T-cell (primary cell): Measurements from ENCODE around the gene MCF2L2. TPM values are rescaled to one million over a fixed set of nuclear protein-coding genes. Genes with fewer than 3 reads are reported as not detected.

Source experiments
- ATAC-seq, 4 experiments: fragments of 200-7000 bp in 3 of 4; fragments of 150-1000 bp in 1 of 4; cut with Tn5 transposase; replicated peaks in 1 of 4; 1 replicate in 3 of 4; 2 replicates in 1 of 4; pipeline ENCODE4 v1.10.0; 2021; ENCODE audit warnings: moderate library complexity in 3 of 4, mild to moderate bottlenecking in 2 of 4, moderate number of reproducible peaks in 1 of 4
- CTCF ChIA-PET, 2 donors: fragments of 300-600 bp; sonication (Branson Sonifier 250); formaldehyde crosslinking; loops; one replicate each; lab custom pipeline; 2022; ENCODE audit warnings: antibody characterized with exemption in 2 of 2; lab: Charles Lee
- POLR2A ChIA-PET, 2 donors: fragments of 300-600 bp; sonication (Branson Sonifier 250); formaldehyde crosslinking; loops; one replicate each; lab custom pipeline; 2022; ENCODE audit warnings: antibody characterized with exemption in 2 of 2; lab: Charles Lee
- DNase-seq, 35 experiments: peaks; one replicate each; pipeline versions ENCODE4 v3.0.0 to v3.0.0-alpha.2; 2013 to 2023
- H3K27ac ChIP-seq: one replicate; pipeline ENCODE4 v1.5.1; 2013; ENCODE audit warnings: low read length
- H3K27me3 ChIP-seq, 2 experiments: replicated peaks in 1 of 2; 1 replicate in 1 of 2; 2 replicates in 1 of 2; pipeline versions ENCODE4 v1.6.1 to v1.7.0; 2013; ENCODE audit warnings: low read length in 1 of 2, mixed read lengths in 1 of 2; ENCODE audit not compliant: control insufficient read depth in 2 of 2, insufficient read depth in 2 of 2; ENCODE audit errors: extremely low read depth in 1 of 2
- H3K36me3 ChIP-seq, 2 donors: 1 replicate in 1 of 2; 2 replicates in 1 of 2; pipeline versions ENCODE4 v1.6.1 to v1.7.0; 2013; ENCODE audit warnings: low read length in 1 of 2; ENCODE audit not compliant: control insufficient read depth in 2 of 2, insufficient read depth in 1 of 2; ENCODE audit errors: extremely low read depth in 1 of 2
- H3K4me1 ChIP-seq, 2 experiments: 1 replicate in 1 of 2; 2 replicates in 1 of 2; pipeline versions ENCODE4 v1.6.1 to v1.7.0; 2013; ENCODE audit warnings: low read length in 2 of 2, mixed read lengths in 1 of 2; ENCODE audit not compliant: insufficient read depth in 2 of 2, control insufficient read depth in 1 of 2; ENCODE audit errors: extremely low read depth in 1 of 2
- H3K4me3 ChIP-seq, 2 donors: 1 replicate in 1 of 2; 2 replicates in 1 of 2; pipeline versions ENCODE4 v1.5.1 to v1.7.0; 2013; ENCODE audit warnings: mild to moderate bottlenecking in 2 of 2, low read length in 1 of 2, moderate library complexity in 1 of 2; ENCODE audit not compliant: control insufficient read depth in 1 of 2; ENCODE audit errors: extremely low read depth in 1 of 2
- H3K9me3 ChIP-seq: 2 replicates; pipeline ENCODE4 v1.7.0; 2013
- H3K27ac Mint-ChIP-seq, 2 donors: one replicate each; pipeline ENCODE4 v1.8.0; 2020 to 2021; ENCODE audit warnings: mild to moderate bottlenecking in 2 of 2, mixed read lengths in 2 of 2
- H3K27me3 Mint-ChIP-seq, 2 donors: one replicate each; pipeline ENCODE4 v1.8.0; 2021 to 2022; ENCODE audit warnings: mixed read lengths in 2 of 2
- H3K36me3 Mint-ChIP-seq: one replicate; pipeline ENCODE4 v1.8.0; 2021; ENCODE audit warnings: mixed read lengths
- H3K4me1 Mint-ChIP-seq, 3 donors: one replicate each; pipeline ENCODE4 v1.8.0; 2020 to 2022; ENCODE audit warnings: mixed read lengths in 3 of 3, mild to moderate bottlenecking in 1 of 3
- H3K4me3 Mint-ChIP-seq, 3 donors: one replicate each; pipeline ENCODE4 v1.8.0; 2020 to 2022; ENCODE audit warnings: mild to moderate bottlenecking in 3 of 3, mixed read lengths in 3 of 3, moderate library complexity in 3 of 3
- H3K9me3 Mint-ChIP-seq, 3 donors: one replicate each; pipeline ENCODE4 v1.8.0; 2020 to 2022; ENCODE audit warnings: mixed read lengths in 3 of 3
- WGBS: methylation state at CpG from one replicate; pipeline ENCODE4 v1.1.5; 2013; ENCODE audit warnings: missing lambda C conversion rate; ENCODE audit not compliant: insufficient coverage; 5-methylcytosine and 5-hydroxymethylcytosine counted together
- total RNA-seq, 35 experiments: library from RNA in 6 of 35; stranded (reverse) in 6 of 35; fragments of 120-200 nt in 1 of 35; gene quantifications; one replicate each; pipeline versions ENCODE4 v1.2.1 to v1.2.4 and lab custom pipeline; 2013 to 2026

The MCF2L2 gene
- total RNA-seq, 5 donors from 2014 or later (not counting 1 experiment from before 2014, with no cell fraction given), result 4.8 to 8.1 (median 5.9) TPM

- Mint-ChIP-seq H3K4me1 (peaks cover 13 to 34% (median 33%) of the 10 kb centered on the region in 3 donors), H3K27ac (no peak overlapping the region), H3K9me3 (no peaks in the 10 kb centered on the region), H3K36me3 (no peaks in the 10 kb centered on the region), H3K4me3 (no peak overlapping the region), H3K27me3 (no peaks in the 10 kb centered on the region)
- POLR2A ChIA-PET, result no interaction called here
- CTCF ChIA-PET, result no interaction called here
- DNase-seq (no peak), ATAC-seq (no peak)
- H3K4me3 ChIP-seq, result no peak overlapping the region
- no peaks in the 10 kb centered on the region for H3K27me3 ChIP-seq
- H3K4me1 ChIP-seq, result peaks cover 5 to 12% of the 10 kb centered on the region in 2 experiments
- no CpG with 5 or more reads among the region's 2 CpGs for WGBS
- no peaks in the 10 kb centered on the region for H3K36me3 ChIP-seq
- no peaks in the 10 kb centered on the region for H3K9me3 ChIP-seq
- H3K27ac ChIP-seq, result no peak overlapping the region
Measured at GRCh38 chr3:183288117-183288516, 140.3 kb downstream of the MCF2L2 start.

DNA sequence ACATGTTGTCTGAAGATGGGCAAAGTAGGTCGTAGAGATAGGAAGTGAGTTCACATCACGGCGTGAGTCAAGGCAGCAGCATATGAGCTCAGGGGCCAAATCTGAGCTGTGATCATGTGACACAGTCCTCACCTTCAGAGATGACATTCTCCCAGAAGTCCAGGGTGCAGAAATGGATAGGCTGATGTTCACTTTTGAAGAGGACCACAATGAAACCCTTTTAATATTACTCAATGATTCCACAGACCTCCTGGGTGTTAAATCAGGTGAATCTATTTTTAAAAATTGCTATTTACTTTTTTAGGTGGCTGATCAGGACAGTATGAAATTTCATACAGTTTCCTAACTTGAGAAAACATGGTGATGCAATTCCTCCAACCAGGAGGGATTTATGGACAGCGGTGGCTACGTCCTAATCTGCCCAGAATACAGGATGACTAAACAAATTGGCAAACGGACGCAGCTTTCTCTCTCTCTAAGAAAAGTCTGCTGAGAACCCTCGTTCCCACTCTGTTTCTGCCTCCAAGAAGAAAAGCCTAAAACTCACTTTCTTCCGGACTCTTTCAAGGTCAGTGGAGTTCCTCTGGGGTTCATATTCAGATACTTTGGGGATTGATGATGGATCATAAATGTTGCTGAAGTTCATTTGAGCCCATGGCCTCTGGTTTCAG lies 141.0 kb downstream of the MCF2L2 start:
- H3K27ac Mint-ChIP-seq, result peak overlapping the region; percentile 58 to 92
- no peaks in the 10 kb centered on the region for H3K36me3 Mint-ChIP-seq
- DNase-seq, result peak in 1 of 35 experiments; percentile 23
- H3K9me3 Mint-ChIP-seq, result no peaks in the 10 kb centered on the region
- ChIA-PET CTCF (no interaction called here), POLR2A (no interaction called here)
- WGBS, result 73% methylated on average over 6 of the region's 9 CpGs
- Histone ChIP-seq H3K9me3 (no peaks in the 10 kb centered on the region), H3K27me3 (no peaks in the 10 kb centered on the region), H3K4me3 (no peak overlapping the region), H3K4me1 (peaks cover 5 to 12% of the 10 kb centered on the region in 2 experiments), H3K27ac (peak overlapping the region; percentile 92), H3K36me3 (no peaks in the 10 kb centered on the region)
- no peak for ATAC-seq
- H3K4me3 Mint-ChIP-seq, result no peak overlapping the region
- H3K4me1 Mint-ChIP-seq, result peaks cover 13 to 34% (median 33%) of the 10 kb centered on the region in 3 donors
- no peaks in the 10 kb centered on the region for H3K27me3 Mint-ChIP-seq

GRCh38 chr3:183285828-183286457 lies 142.5 kb downstream of the MCF2L2 start:
- ChIA-PET POLR2A (interaction anchor here (0.5 to 1.1 kb wide), 7 partner anchors 24 to 142 kb away, joined by 3 to 12 read pairs (median 4); no protein-coding TSS in a partner anchor), CTCF (interaction anchor here (0.5 to 1.7 kb wide), 9 partner anchors 8 to 375 kb away, joined by 3 to 6 read pairs (median 3); partner anchors contain the start of gene B3GNT5 (in 1 of the 2))
- no peaks in the 10 kb centered on the region for H3K9me3 Mint-ChIP-seq
- DNase-seq, result peak; percentile 59 to 96 (median 90)
- ATAC-seq, result peak; percentile 89 to 98 (median 96)
- peaks cover 13 to 34% (median 33%) of the 10 kb centered on the region in 3 donors for H3K4me1 Mint-ChIP-seq
- peak overlapping the region; percentile 92 for H3K27ac ChIP-seq
- H3K27ac Mint-ChIP-seq, result peak overlapping the region; percentile 92 to 96
- H3K4me3 ChIP-seq, result peak overlapping the region; percentile 1 to 9
- WGBS, result 9% methylated on average over 7 of the region's 10 CpGs
- no peaks in the 10 kb centered on the region for H3K36me3 Mint-ChIP-seq
- H3K36me3 ChIP-seq, result no peaks in the 10 kb centered on the region
- peaks cover 5 to 12% of the 10 kb centered on the region in 2 experiments for H3K4me1 ChIP-seq
- peak overlapping the region; percentile 54 to 73 (median 57) for H3K4me3 Mint-ChIP-seq
- H3K9me3 ChIP-seq, result no peaks in the 10 kb centered on the region
- H3K27me3 Mint-ChIP-seq, result no peaks in the 10 kb centered on the region
- peaks cover 0 to 5% of the 10 kb centered on the region in 2 experiments for H3K27me3 ChIP-seq

- Histone ChIP-seq H3K4me1 (peaks cover 5 to 12% of the 10 kb centered on the region in 2 experiments), H3K36me3 (no peaks in the 10 kb centered on the region), H3K27ac (peak overlapping the region; percentile 92), H3K9me3 (no peaks in the 10 kb centered on the region), H3K27me3 (peaks cover 0 to 5% of the 10 kb centered on the region in 2 experiments), H3K4me3 (peak overlapping the region; percentile 1 to 9)
- H3K9me3 Mint-ChIP-seq, result no peaks in the 10 kb centered on the region
- WGBS, result no CpG with 5 or more reads among the region's 1 CpG
- H3K4me3 Mint-ChIP-seq, result peak overlapping the region in 1 of 3 donors; percentile 54
- ATAC-seq, result no peak
- peak in 1 of 35 experiments; percentile 25 for DNase-seq
- H3K4me1 Mint-ChIP-seq, result peaks cover 13 to 34% (median 33%) of the 10 kb centered on the region in 3 donors
- ChIA-PET CTCF (interaction anchor here (0.6 to 1.7 kb wide), 8 partner anchors 9 to 374 kb away, joined by 3 to 6 read pairs (median 3); partner anchors contain the start of gene B3GNT5 (in 1 of the 2)), POLR2A (interaction anchor here (0.6 to 1.1 kb wide), 2 partner anchors 64 to 480 kb away, joined by 4 to 7 read pairs; no protein-coding TSS in a partner anchor)
- H3K27ac Mint-ChIP-seq, result peak overlapping the region; percentile 92 to 96
- no peaks in the 10 kb centered on the region for H3K36me3 Mint-ChIP-seq
- no peaks in the 10 kb centered on the region for H3K27me3 Mint-ChIP-seq
Measured at GRCh38 chr3:183285318-183285717, 143.1 kb downstream of the MCF2L2 start.

DNA sequence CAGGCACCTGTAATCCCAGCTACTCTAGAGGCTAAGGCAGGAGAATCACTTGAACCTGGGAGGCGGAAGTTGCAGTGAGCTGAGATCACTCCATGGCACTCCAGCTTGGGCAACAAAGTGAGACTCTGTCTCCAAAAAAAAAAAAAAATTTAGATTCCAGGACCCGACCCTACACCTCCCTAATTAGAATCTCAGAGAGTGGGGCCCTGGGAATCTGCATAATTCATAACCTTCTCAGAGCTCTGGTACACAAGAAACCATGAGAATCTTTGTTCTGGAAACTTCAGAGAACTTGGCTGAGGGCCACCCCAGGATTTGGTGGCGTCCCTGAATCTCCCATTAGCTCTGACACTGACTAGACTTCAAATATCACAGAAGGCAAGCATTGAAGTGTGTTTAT lies 143.8 kb downstream of the MCF2L2 start:
- Histone ChIP-seq H3K36me3 (no peaks in the 10 kb centered on the region), H3K9me3 (no peaks in the 10 kb centered on the region), H3K27ac (peak overlapping the region; percentile 92), H3K4me1 (peaks cover 5 to 12% of the 10 kb centered on the region in 2 experiments), H3K4me3 (no peak overlapping the region), H3K27me3 (peaks cover 0 to 5% of the 10 kb centered on the region in 2 experiments)
- Mint-ChIP-seq H3K9me3 (no peaks in the 10 kb centered on the region), H3K4me1 (peaks cover 13 to 34% (median 33%) of the 10 kb centered on the region in 3 donors), H3K27ac (no peak overlapping the region), H3K4me3 (no peak overlapping the region), H3K27me3 (no peaks in the 10 kb centered on the region), H3K36me3 (no peaks in the 10 kb centered on the region)
- peak in 2 of 35 experiments; percentile 2 to 8 for DNase-seq
- CTCF ChIA-PET, result interaction anchor here (0.6 to 1.3 kb wide), 3 partner anchors 32 to 100 kb away, joined by 3 read pairs; partner anchors contain the start of gene B3GNT5 (in 1 of the 2)
- WGBS, result 100% methylated on average over 1 of the region's 3 CpGs
- no peak for ATAC-seq
- POLR2A ChIA-PET, result interaction anchor here in 1 of 2 donors (0.6 to 0.7 kb wide), 2 partner anchors 24 to 479 kb away, joined by 3 to 4 read pairs; no protein-coding TSS in a partner anchor

- POLR2A ChIA-PET, result no interaction called here
- CTCF ChIA-PET, result interaction anchor here in 1 of 2 donors (0.5 kb wide), 1 partner anchor 104 kb away, joined by 3 read pairs; no protein-coding TSS in a partner anchor
Measured at GRCh38 chr3:183283886-183284285, 144.5 kb downstream of the MCF2L2 start.

More at GRCh38 chr3:183283886-183284285, 144.5 kb downstream of the MCF2L2 start:
- Mint-ChIP-seq H3K4me3 (no peak overlapping the region), H3K36me3 (no peaks in the 10 kb centered on the region), H3K9me3 (no peaks in the 10 kb centered on the region), H3K27me3 (no peaks in the 10 kb centered on the region), H3K4me1 (peaks cover 13 to 34% (median 33%) of the 10 kb centered on the region in 3 donors), H3K27ac (no peak overlapping the region)
- no peaks in the 10 kb centered on the region for H3K9me3 ChIP-seq
- H3K27me3 ChIP-seq, result peaks cover 0 to 5% of the 10 kb centered on the region in 2 experiments
- H3K4me3 ChIP-seq, result no peak overlapping the region
- H3K27ac ChIP-seq, result no peak overlapping the region
- H3K4me1 ChIP-seq, result peaks cover 5 to 12% of the 10 kb centered on the region in 2 experiments
- H3K36me3 ChIP-seq, result no peaks in the 10 kb centered on the region
- ATAC-seq (no peak), DNase-seq (no peak)
- no CpG with 5 or more reads among the region's 2 CpGs for WGBS
